ENCODE results near the gene HNF1B.

- TF ChIP-seq GATA3 (IDR thresholded peaks at IDR 0.05; ENCODE audit: low read depth, low read length) (no peak), GATA2 (IDR thresholded peaks at IDR 0.05; ENCODE audit: low read depth, low read length) (no peak)
These were observed 26.4 kb downstream of the HNF1B start for GRCh38 chr17:37718324-37719048.
